ENCODE results near the gene S100B. TPM values are rescaled to one million over a fixed set of nuclear protein-coding genes. Genes with fewer than 3 reads are reported as not detected.

Gene S100B
- total and polyA plus RNA-seq, 2 donors, result 36.5 to 46.3 TPM

- WGBS, result 97% methylated on average over 16 of the region's 16 CpGs
- DNase-seq (ENCODE audit: low read depth in 6 of 9, low spot score in 9 of 9), result no peak
- Histone ChIP-seq H3K27ac (ENCODE audit: low read depth in 1 of 2, low read length in 1 of 2) (no peak overlapping the region), H3K36me3 (ENCODE audit: control insufficient read depth in 2 of 2, insufficient read depth in 2 of 2, low read length in 1 of 2) (no peaks in the 10 kb centered on the region), H3K9me3 (ENCODE audit: control insufficient read depth in 2 of 2, insufficient read depth in 1 of 2, low read length in 1 of 2) (peaks cover 4 to 28% of the 10 kb centered on the region in 2 donors), H3K4me1 (ENCODE audit: control insufficient read depth in 2 of 2, insufficient read depth in 2 of 2, low read length in 2 of 2) (peaks cover 16 to 50% of the 10 kb centered on the region in 2 donors), H3K4me3 (ENCODE audit: low read length in 2 of 2) (no peak overlapping the region), H3K27me3 (ENCODE audit: control insufficient read depth in 2 of 2, insufficient read depth in 1 of 2, low read length in 1 of 2) (no peaks in the 10 kb centered on the region)
Observed at GRCh38 chr21:46624050-46624449, 19.2 kb upstream of the S100B start.

- peak in 5 of 9 donors; percentile 45 to 80 (median 54) for DNase-seq (ENCODE audit: low read depth in 6 of 9, low spot score in 9 of 9)
- peaks cover 16 to 50% of the 10 kb centered on the region in 2 donors for H3K4me1 ChIP-seq (ENCODE audit: control insufficient read depth in 2 of 2, insufficient read depth in 2 of 2, low read length in 2 of 2)
- WGBS, result 5% methylated on average over 4 of the region's 4 CpGs
- H3K9me3 ChIP-seq (ENCODE audit: control insufficient read depth in 2 of 2, insufficient read depth in 1 of 2, low read length in 1 of 2), result peaks cover 4 to 21% of the 10 kb centered on the region in 2 donors
- H3K4me3 ChIP-seq (ENCODE audit: low read length in 2 of 2), result no peak overlapping the region
- H3K27me3 ChIP-seq (ENCODE audit: control insufficient read depth in 2 of 2, insufficient read depth in 1 of 2, low read length in 1 of 2), result no peaks in the 10 kb centered on the region
- no peaks in the 10 kb centered on the region for H3K36me3 ChIP-seq (ENCODE audit: control insufficient read depth in 2 of 2, insufficient read depth in 2 of 2, low read length in 1 of 2)
- H3K27ac ChIP-seq (ENCODE audit: low read depth in 1 of 2, low read length in 1 of 2), result peak overlapping the region; percentile 75 to 83
Observed at GRCh38 chr21:46622226-46622625, 17.3 kb upstream of the S100B start.

- no peaks in the 10 kb centered on the region for H3K27me3 ChIP-seq (ENCODE audit: control insufficient read depth in 2 of 2, insufficient read depth in 1 of 2, low read length in 1 of 2)
- no peaks in the 10 kb centered on the region for H3K36me3 ChIP-seq (ENCODE audit: control insufficient read depth in 2 of 2, insufficient read depth in 2 of 2, low read length in 1 of 2)
- WGBS, result 84% methylated on average over 9 of the region's 9 CpGs
- peaks cover 4 to 20% of the 10 kb centered on the region in 2 donors for H3K9me3 ChIP-seq (ENCODE audit: control insufficient read depth in 2 of 2, insufficient read depth in 1 of 2, low read length in 1 of 2)
- H3K4me1 ChIP-seq (ENCODE audit: control insufficient read depth in 2 of 2, insufficient read depth in 2 of 2, low read length in 2 of 2), result peaks cover 16 to 47% of the 10 kb centered on the region in 2 donors
- peak in 1 of 9 donors; percentile 36 for DNase-seq (ENCODE audit: low read depth in 6 of 9, low spot score in 9 of 9)
- H3K4me3 ChIP-seq (ENCODE audit: low read length in 2 of 2), result no peak overlapping the region
- peak overlapping the region; percentile 75 to 83 for H3K27ac ChIP-seq (ENCODE audit: low read depth in 1 of 2, low read length in 1 of 2)
Observed at GRCh38 chr21:46621457-46622182, 16.7 kb upstream of the S100B start.

- Histone ChIP-seq H3K4me1 (ENCODE audit: control insufficient read depth in 2 of 2, insufficient read depth in 2 of 2, low read length in 2 of 2) (peaks cover 16 to 43% of the 10 kb centered on the region in 2 donors), H3K36me3 (ENCODE audit: control insufficient read depth in 2 of 2, insufficient read depth in 2 of 2, low read length in 1 of 2) (no peaks in the 10 kb centered on the region), H3K4me3 (ENCODE audit: low read length in 2 of 2) (no peak overlapping the region), H3K27ac (ENCODE audit: low read depth in 1 of 2, low read length in 1 of 2) (no peak overlapping the region), H3K27me3 (ENCODE audit: control insufficient read depth in 2 of 2, insufficient read depth in 1 of 2, low read length in 1 of 2) (no peaks in the 10 kb centered on the region), H3K9me3 (ENCODE audit: control insufficient read depth in 2 of 2, insufficient read depth in 1 of 2, low read length in 1 of 2) (peaks cover 4 to 12% of the 10 kb centered on the region in 2 donors)
- WGBS, result 98% methylated on average over 7 of the region's 7 CpGs
- DNase-seq (ENCODE audit: low read depth in 6 of 9, low spot score in 9 of 9), result no peak
Observed at GRCh38 chr21:46620846-46621245, 16.0 kb upstream of the S100B start.

- Histone ChIP-seq H3K27me3 (ENCODE audit: control insufficient read depth in 2 of 2, insufficient read depth in 1 of 2, low read length in 1 of 2) (no peaks in the 10 kb centered on the region), H3K4me1 (ENCODE audit: control insufficient read depth in 2 of 2, insufficient read depth in 2 of 2, low read length in 2 of 2) (peaks cover 16 to 38% of the 10 kb centered on the region in 2 donors), H3K27ac (ENCODE audit: low read depth in 1 of 2, low read length in 1 of 2) (no peak overlapping the region), H3K4me3 (ENCODE audit: low read length in 2 of 2) (no peak overlapping the region), H3K9me3 (ENCODE audit: control insufficient read depth in 2 of 2, insufficient read depth in 1 of 2, low read length in 1 of 2) (peaks cover 0 to 2% of the 10 kb centered on the region in 2 donors), H3K36me3 (ENCODE audit: control insufficient read depth in 2 of 2, insufficient read depth in 2 of 2, low read length in 1 of 2) (no peaks in the 10 kb centered on the region)
- WGBS, result 90% methylated on average over 2 of the region's 2 CpGs
- no peak for DNase-seq (ENCODE audit: low read depth in 6 of 9, low spot score in 9 of 9)
Observed at GRCh38 chr21:46619846-46620245, 15.0 kb upstream of the S100B start.

- Histone ChIP-seq H3K27ac (ENCODE audit: low read depth in 1 of 2, low read length in 1 of 2) (no peak overlapping the region), H3K9me3 (ENCODE audit: control insufficient read depth in 2 of 2, insufficient read depth in 1 of 2, low read length in 1 of 2) (no peaks in the 10 kb centered on the region), H3K4me1 (ENCODE audit: control insufficient read depth in 2 of 2, insufficient read depth in 2 of 2, low read length in 2 of 2) (peaks cover 16 to 28% of the 10 kb centered on the region in 2 donors), H3K27me3 (ENCODE audit: control insufficient read depth in 2 of 2, insufficient read depth in 1 of 2, low read length in 1 of 2) (no peaks in the 10 kb centered on the region), H3K4me3 (ENCODE audit: low read length in 2 of 2) (no peak overlapping the region), H3K36me3 (ENCODE audit: control insufficient read depth in 2 of 2, insufficient read depth in 2 of 2, low read length in 1 of 2) (no peaks in the 10 kb centered on the region)
- WGBS, result 96% methylated on average over 5 of the region's 5 CpGs
- DNase-seq (ENCODE audit: low read depth in 6 of 9, low spot score in 9 of 9), result no peak
Observed at GRCh38 chr21:46618738-46619379, 14.0 kb upstream of the S100B start.

GRCh38 chr21:46617267-46618051 lies 12.6 kb upstream of the S100B start:
- 76% methylated on average over 6 of the region's 6 CpGs for WGBS
- Histone ChIP-seq H3K9me3 (ENCODE audit: control insufficient read depth in 2 of 2, insufficient read depth in 1 of 2, low read length in 1 of 2) (no peaks in the 10 kb centered on the region), H3K36me3 (ENCODE audit: control insufficient read depth in 2 of 2, insufficient read depth in 2 of 2, low read length in 1 of 2) (no peaks in the 10 kb centered on the region), H3K27ac (ENCODE audit: low read depth in 1 of 2, low read length in 1 of 2) (no peak overlapping the region), H3K4me1 (ENCODE audit: control insufficient read depth in 2 of 2, insufficient read depth in 2 of 2, low read length in 2 of 2) (peaks cover 11 to 22% of the 10 kb centered on the region in 2 donors), H3K27me3 (ENCODE audit: control insufficient read depth in 2 of 2, insufficient read depth in 1 of 2, low read length in 1 of 2) (no peaks in the 10 kb centered on the region), H3K4me3 (ENCODE audit: low read length in 2 of 2) (no peak overlapping the region)
- DNase-seq (ENCODE audit: low read depth in 6 of 9, low spot score in 9 of 9), result no peak

GRCh38 chr21:46616656-46617055 lies 11.8 kb upstream of the S100B start:
- DNase-seq (ENCODE audit: low read depth in 6 of 9, low spot score in 9 of 9), result no peak
- 94% methylated on average over 1 of the region's 1 CpG for WGBS
- H3K4me3 ChIP-seq (ENCODE audit: low read length in 2 of 2), result no peak overlapping the region
- H3K36me3 ChIP-seq (ENCODE audit: control insufficient read depth in 2 of 2, insufficient read depth in 2 of 2, low read length in 1 of 2), result no peaks in the 10 kb centered on the region
- H3K27me3 ChIP-seq (ENCODE audit: control insufficient read depth in 2 of 2, insufficient read depth in 1 of 2, low read length in 1 of 2), result no peaks in the 10 kb centered on the region
- no peak overlapping the region for H3K27ac ChIP-seq (ENCODE audit: low read depth in 1 of 2, low read length in 1 of 2)
- no peaks in the 10 kb centered on the region for H3K9me3 ChIP-seq (ENCODE audit: control insufficient read depth in 2 of 2, insufficient read depth in 1 of 2, low read length in 1 of 2)
- peaks cover 5 to 15% of the 10 kb centered on the region in 2 donors for H3K4me1 ChIP-seq (ENCODE audit: control insufficient read depth in 2 of 2, insufficient read depth in 2 of 2, low read length in 2 of 2)

GRCh38 chr21:46616050-46616449 lies 11.2 kb upstream of the S100B start:
- Histone ChIP-seq H3K27me3 (ENCODE audit: control insufficient read depth in 2 of 2, insufficient read depth in 1 of 2, low read length in 1 of 2) (no peaks in the 10 kb centered on the region), H3K9me3 (ENCODE audit: control insufficient read depth in 2 of 2, insufficient read depth in 1 of 2, low read length in 1 of 2) (no peaks in the 10 kb centered on the region), H3K27ac (ENCODE audit: low read depth in 1 of 2, low read length in 1 of 2) (no peak overlapping the region), H3K36me3 (ENCODE audit: control insufficient read depth in 2 of 2, insufficient read depth in 2 of 2, low read length in 1 of 2) (no peaks in the 10 kb centered on the region), H3K4me1 (ENCODE audit: control insufficient read depth in 2 of 2, insufficient read depth in 2 of 2, low read length in 2 of 2) (peaks cover under 1 to 9% of the 10 kb centered on the region in 2 donors), H3K4me3 (ENCODE audit: low read length in 2 of 2) (no peak overlapping the region)
- no peak for DNase-seq (ENCODE audit: low read depth in 6 of 9, low spot score in 9 of 9)
- 96% methylated on average over 2 of the region's 2 CpGs for whole genome bisulfite sequencing
